ENCODE data around the gene CCDC70.

CCDC70 gene

GRCh38 chr13:51910508-51910907 is 48.7 kb downstream of the CCDC70 start:
- TF ChIP-seq, protein P1, sequence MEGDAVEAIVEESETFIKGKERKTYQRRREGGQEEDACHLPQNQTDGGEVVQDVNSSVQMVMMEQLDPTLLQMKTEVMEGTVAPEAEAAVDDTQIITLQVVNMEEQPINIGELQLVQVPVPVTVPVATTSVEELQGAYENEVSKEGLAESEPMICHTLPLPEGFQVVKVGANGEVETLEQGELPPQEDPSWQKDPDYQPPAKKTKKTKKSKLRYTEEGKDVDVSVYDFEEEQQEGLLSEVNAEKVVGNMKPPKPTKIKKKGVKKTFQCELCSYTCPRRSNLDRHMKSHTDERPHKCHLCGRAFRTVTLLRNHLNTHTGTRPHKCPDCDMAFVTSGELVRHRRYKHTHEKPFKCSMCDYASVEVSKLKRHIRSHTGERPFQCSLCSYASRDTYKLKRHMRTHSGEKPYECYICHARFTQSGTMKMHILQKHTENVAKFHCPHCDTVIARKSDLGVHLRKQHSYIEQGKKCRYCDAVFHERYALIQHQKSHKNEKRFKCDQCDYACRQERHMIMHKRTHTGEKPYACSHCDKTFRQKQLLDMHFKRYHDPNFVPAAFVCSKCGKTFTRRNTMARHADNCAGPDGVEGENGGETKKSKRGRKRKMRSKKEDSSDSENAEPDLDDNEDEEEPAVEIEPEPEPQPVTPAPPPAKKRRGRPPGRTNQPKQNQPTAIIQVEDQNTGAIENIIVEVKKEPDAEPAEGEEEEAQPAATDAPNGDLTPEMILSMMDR (IDR thresholded peaks at IDR 0.05; ENCODE audit: low read depth, low read length), result no peak

DNA sequence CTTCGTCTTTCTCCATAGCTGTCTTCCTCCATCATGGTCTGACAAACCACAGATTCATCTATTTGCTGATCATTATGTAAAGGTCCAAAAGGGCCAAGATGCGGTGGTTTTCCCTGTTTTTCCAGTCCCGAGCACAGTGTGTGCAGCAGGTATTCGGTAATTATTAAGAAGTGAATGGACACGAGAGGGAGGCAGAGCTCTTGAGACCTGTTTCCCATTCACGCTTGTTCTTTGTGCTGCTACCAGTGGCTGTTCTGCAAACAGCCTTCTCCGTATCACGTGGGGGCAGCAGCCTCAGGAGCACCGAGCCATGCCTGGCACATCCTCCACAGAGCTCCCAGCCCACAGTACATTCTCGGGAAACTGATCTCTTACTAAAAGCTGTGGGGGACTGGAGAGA is 50.3 kb downstream of the CCDC70 start:
- no peak for DNase-seq (ENCODE audit: extremely low read depth, low read depth)
- TF ChIP-seq, protein P1 (IDR thresholded peaks at IDR 0.05; ENCODE audit: low read depth, low read length), result no peak

More at GRCh38 chr13:51910508-51910907, 48.7 kb downstream of the CCDC70 start:
- DNase-seq (ENCODE audit: extremely low read depth, low read depth), result no peak

DNA sequence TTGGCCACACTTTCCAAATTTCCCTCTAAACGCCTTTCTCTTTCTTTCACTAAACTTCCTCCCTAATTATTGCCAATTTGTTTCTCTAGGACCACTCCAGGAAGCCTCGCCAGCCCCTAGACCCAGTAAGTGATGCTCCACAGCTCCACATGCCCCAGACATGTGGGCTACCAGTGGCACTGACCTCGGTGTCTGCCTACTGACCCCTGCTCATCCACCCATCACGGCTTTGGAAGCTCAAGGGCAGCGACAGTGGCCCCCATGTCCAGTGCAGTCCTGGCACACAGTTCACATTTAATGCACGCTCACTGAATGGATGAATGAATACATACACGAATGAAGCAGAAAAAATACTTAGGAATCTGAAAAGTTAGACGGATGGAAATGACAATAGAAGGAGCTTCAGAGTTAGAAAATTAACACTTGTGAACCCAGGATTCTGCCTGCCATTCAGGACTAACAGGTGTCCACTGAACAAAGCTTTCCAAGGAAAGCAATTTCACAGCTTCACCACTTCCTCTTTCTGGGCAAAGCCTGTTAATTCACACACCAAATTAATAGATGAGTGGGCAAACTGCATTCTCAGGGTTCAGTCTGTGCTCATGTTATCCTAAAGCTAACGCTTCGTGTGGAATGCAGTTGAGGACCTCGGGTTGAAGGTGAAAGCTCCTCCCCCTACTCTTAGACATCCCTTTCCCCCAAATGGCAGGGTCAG is 50.9 kb downstream of the CCDC70 start:
- DNase-seq (ENCODE audit: extremely low read depth, low read depth), result no peak
- TF ChIP-seq, protein P1 (IDR thresholded peaks at IDR 0.05; ENCODE audit: low read depth, low read length), result no peak

DNA sequence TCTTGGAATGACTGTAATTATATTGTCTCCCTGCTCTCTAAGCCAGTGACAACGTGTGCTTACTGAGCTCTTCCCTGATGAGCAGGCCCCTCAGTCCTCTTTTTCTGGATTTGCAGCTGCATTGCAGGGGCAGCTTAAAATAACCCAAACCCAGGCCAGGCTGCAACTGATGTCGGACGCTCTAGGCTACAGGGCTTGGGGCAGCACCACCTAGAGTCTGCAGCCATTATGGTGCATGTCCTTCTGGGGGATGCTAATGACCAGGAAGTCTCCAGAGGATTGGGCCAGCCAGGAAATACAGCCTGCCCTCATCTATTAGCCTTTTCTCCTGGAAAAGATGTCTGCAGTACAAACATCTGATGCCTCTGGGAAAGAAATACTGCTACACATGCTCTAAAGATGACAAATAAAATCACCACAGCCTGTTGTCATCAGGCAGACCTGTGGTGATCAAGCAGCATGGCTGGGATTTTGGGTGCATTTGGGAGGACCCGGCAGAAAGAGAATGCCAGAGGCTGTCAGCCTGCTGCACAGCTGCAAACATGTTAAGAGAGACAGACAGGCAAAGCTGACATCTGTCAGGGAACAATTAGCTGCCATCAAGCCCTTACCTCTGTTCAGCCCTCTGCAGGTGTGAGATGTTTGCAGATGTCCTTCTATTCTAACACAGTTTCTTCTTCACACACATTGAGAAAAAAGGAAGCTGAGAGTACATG is 51.8 kb downstream of the CCDC70 start:
- DNase-seq (ENCODE audit: extremely low read depth, low read depth), result no peak
- TF ChIP-seq, protein P1 (IDR thresholded peaks at IDR 0.05; ENCODE audit: low read depth, low read length), result no peak

- TF ChIP-seq, protein P1 (IDR thresholded peaks at IDR 0.05; ENCODE audit: low read depth, low read length), result no peak
- no peak for DNase-seq (ENCODE audit: extremely low read depth, low read depth)
These were observed 52.3 kb downstream of the CCDC70 start for GRCh38 chr13:51914137-51914493.

Data from AG09319 (cell line).